IPS DF 6.9 (cell line): ENCODE data around the gene ARSB.
"Not testable (repeated sequence)": the region's sequence is repeated elsewhere in the genome, so short reads cannot be mapped to it uniquely, and the experiment has no call there.

Experiments
- DNase-seq: peaks from one replicate; pipeline ENCODE4 v3.0.0-alpha.2; 2013; ENCODE audit warnings: low read depth, low spot score
- H3K27ac ChIP-seq: one replicate; pipeline ENCODE4 v1.5.1; 2013; ENCODE audit warnings: low read length, control low read depth
- H3K27me3 ChIP-seq: 2 replicates; pipeline ENCODE4 v1.6.1; 2013; ENCODE audit warnings: mild to moderate bottlenecking, low read length; ENCODE audit not compliant: control insufficient read depth, insufficient read depth
- H3K36me3 ChIP-seq: 2 replicates; pipeline ENCODE4 v1.6.1; 2013; ENCODE audit warnings: low read length; ENCODE audit not compliant: control insufficient read depth, insufficient read depth
- H3K4me1 ChIP-seq: 2 replicates; pipeline ENCODE4 v1.6.1; 2013; ENCODE audit warnings: low read length; ENCODE audit not compliant: control insufficient read depth, insufficient read depth
- H3K4me3 ChIP-seq: 2 replicates; pipeline ENCODE4 v1.5.1; 2013; ENCODE audit warnings: mild to moderate bottlenecking, low read length
- H3K9me3 ChIP-seq: 2 replicates; pipeline ENCODE4 v1.6.1; 2013; ENCODE audit warnings: low read length, inconsistent platforms; ENCODE audit not compliant: control insufficient read depth, insufficient read depth
- WGBS: extraction: QIAGEN DNeasy Blood & Tissue Kit; methylation state at CpG from one replicate; pipeline ENCODE4 v1.1.7; 2013; ENCODE audit warnings: mixed read lengths, missing lambda C conversion rate; ENCODE audit not compliant: insufficient read length, insufficient coverage; 5-methylcytosine and 5-hydroxymethylcytosine counted together

Gene ARSB

DNA sequence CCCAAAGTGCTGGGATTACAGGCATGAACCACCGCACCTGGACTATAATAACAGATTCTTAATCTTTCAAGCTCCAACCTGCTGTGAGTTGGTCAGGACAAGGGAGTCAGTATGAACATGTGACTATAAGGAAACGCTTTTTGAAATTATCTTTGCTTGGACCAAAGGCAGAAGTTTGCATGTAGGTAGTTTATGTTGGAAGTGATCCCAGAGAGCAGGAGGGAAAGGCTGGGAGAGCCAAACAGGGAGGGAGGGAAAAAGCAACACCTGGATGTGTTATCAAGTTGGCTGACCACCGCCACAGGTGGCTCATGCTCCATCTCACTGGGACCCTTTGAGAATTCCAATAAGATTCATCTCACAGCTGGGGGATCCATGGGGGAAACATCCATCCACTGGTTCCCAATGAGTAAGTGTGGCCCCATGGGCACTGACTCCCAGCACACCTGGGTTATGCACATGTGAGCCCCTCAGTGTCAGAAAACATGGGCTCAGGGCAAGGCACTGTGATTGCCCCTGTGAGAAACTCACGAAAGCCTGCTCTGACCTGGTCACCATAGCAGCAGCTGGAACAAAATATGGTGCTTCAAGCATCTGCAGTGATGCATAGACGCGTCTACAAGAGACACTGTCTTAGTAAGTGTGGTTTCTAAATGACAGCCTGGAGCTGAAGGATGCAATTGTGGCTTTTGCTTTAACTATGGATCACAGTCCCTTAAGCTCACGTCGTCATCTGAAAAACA is 62.1 kb downstream of the ARSB start:
- Histone ChIP-seq H3K27ac (no peak overlapping the region), H3K9me3 (no peaks in the 10 kb centered on the region), H3K27me3 (no peaks in the 10 kb centered on the region; the same call in 1 of the 2 replicates), H3K4me3 (no peak overlapping the region), H3K4me1 (peaks cover 3% of the 10 kb centered on the region; the same call in 1 of the 2 replicates), H3K36me3 (no peaks in the 10 kb centered on the region)
- no peak for DNase-seq
- no CpG with 5 or more reads among the region's 8 CpGs for WGBS

DNA sequence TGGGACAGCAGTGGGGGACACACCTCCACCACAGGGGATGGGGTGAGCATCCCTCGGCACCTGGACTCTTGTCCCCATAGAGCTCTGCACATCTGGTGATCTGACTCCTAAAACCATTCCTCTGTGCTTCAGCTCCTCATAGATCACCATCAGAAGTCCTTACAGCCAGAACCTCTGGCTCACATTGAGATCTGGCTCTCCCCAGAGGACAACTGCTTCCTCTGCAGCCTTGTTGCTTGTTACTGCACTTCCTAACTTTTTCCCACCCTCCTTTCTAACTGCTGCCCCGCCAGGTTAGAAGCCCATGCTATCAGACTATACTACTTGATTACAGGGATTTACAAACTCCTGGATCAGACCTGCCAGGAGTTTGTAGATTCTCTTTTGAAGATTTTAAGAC is 64.5 kb downstream of the ARSB start:
- WGBS: no CpG with 5 or more reads among the region's 2 CpGs
- DNase-seq: no peak

DNA sequence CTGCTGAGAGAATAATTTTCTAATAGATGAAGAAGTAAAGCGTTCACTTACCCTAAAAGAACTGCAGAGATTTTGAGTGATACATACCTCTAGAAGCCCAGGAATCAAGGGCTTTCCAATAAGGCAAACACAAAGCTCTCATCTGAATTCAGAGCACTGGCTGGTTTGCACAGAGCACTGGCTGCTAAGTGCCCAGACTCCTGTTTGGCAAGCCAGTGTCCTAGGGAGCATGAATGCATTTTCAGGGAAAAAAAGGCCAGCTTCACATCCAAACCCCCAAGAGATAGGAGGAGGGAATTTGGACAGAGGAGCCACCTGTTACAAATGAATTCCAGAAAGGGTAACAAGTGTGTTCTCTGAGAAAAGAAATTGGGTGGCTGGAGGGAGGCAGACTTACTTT is 65.3 kb downstream of the ARSB start:
- H3K36me3 ChIP-seq: no peaks in the 10 kb centered on the region
- H3K27me3 ChIP-seq: no peaks in the 10 kb centered on the region; the same call in 1 of the 2 replicates
- no CpG with 5 or more reads among the region's 1 CpG for WGBS
- no peaks in the 10 kb centered on the region for H3K9me3 ChIP-seq
- H3K4me3 ChIP-seq: no peak overlapping the region
- DNase-seq: no peak
- H3K4me1 ChIP-seq: no peaks in the 10 kb centered on the region
- H3K27ac ChIP-seq: no peak overlapping the region

More for the DNA sequence above, 64.5 kb downstream of the ARSB start:
- Histone ChIP-seq H3K4me3 (no peak overlapping the region), H3K36me3 (no peaks in the 10 kb centered on the region), H3K9me3 (no peaks in the 10 kb centered on the region), H3K4me1 (no peaks in the 10 kb centered on the region), H3K27me3 (no peaks in the 10 kb centered on the region; the same call in 1 of the 2 replicates), H3K27ac (no peak overlapping the region)

DNA sequence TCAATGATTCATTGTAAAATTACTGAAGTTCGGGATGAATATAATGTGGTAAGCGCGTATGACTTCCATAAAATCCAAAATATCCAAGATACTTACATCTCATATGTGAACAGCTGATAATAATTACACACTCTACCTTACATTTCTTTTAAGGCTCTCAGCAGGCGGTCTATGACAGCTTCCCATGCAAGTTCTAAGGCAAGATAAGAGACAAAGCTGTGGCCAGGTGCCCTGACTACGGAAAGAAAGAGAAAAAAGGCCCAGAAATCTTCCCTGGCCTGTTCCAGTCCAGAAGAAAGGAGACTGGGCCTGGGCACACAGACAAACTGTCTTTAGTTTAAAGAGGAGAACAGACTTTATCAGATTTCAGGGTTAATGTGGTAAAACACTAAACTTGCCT is 69.1 kb downstream of the ARSB start:
- no CpG with 5 or more reads among the region's 5 CpGs for WGBS
- Histone ChIP-seq H3K27me3 (no peaks in the 10 kb centered on the region), H3K9me3 (no peaks in the 10 kb centered on the region), H3K4me3 (no peak overlapping the region), H3K27ac (no peak overlapping the region), H3K4me1 (no peaks in the 10 kb centered on the region), H3K36me3 (no peaks in the 10 kb centered on the region)
- no peak for DNase-seq

DNA sequence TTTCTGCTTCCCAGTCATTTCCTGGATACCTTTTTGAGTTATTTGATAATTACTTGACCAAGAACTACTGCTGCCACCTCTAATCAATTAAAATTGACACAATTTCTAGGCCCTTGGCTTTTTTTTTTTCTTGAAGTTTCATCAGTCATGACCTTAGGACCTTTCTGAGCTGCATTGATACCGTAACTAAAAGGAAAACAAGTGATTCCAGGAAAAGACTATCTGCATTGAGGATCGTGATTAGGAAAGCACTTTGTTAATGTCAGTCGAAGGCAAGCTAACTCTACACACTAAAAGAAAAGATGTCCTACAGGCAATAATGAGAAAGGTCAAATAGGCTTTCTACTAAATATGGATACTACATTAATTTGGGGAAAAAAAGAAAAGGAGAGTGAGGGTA is 69.9 kb downstream of the ARSB start:
- no peaks in the 10 kb centered on the region for H3K36me3 ChIP-seq
- no peak overlapping the region for H3K27ac ChIP-seq
- H3K9me3 ChIP-seq: no peaks in the 10 kb centered on the region
- no peak for DNase-seq
- H3K4me3 ChIP-seq: no peak overlapping the region
- no peaks in the 10 kb centered on the region for H3K27me3 ChIP-seq
- H3K4me1 ChIP-seq: no peaks in the 10 kb centered on the region
- no CpG with 5 or more reads among the region's 3 CpGs for WGBS

DNA sequence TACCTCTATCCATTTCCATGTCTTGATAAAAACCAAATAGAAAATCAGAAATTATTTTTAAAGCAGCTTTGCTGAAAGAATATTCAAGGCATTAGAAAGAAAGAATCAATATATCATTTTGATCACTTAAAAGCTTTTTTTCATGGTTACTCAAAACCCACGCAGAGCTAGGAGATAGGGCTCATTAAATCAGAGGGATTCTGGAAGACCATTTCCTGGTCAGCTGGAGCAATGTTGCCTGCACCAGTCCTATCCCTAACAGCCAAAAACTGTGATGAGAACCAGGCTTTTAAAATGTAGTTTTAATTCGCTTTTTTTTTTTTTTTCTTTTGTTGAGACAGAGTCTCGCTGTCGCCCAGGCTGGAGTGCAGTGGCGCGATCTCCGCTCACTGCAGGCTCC is 72.3 kb downstream of the ARSB start:
- Histone ChIP-seq H3K4me3 (no peak overlapping the region), H3K9me3 (no peaks in the 10 kb centered on the region), H3K4me1 (peaks cover 2% of the 10 kb centered on the region; the same call in 1 of the 2 replicates), H3K36me3 (no peaks in the 10 kb centered on the region), H3K27me3 (no peaks in the 10 kb centered on the region), H3K27ac (no peak overlapping the region)
- no peak for DNase-seq
- WGBS: no CpG with 5 or more reads among the region's 7 CpGs

DNA sequence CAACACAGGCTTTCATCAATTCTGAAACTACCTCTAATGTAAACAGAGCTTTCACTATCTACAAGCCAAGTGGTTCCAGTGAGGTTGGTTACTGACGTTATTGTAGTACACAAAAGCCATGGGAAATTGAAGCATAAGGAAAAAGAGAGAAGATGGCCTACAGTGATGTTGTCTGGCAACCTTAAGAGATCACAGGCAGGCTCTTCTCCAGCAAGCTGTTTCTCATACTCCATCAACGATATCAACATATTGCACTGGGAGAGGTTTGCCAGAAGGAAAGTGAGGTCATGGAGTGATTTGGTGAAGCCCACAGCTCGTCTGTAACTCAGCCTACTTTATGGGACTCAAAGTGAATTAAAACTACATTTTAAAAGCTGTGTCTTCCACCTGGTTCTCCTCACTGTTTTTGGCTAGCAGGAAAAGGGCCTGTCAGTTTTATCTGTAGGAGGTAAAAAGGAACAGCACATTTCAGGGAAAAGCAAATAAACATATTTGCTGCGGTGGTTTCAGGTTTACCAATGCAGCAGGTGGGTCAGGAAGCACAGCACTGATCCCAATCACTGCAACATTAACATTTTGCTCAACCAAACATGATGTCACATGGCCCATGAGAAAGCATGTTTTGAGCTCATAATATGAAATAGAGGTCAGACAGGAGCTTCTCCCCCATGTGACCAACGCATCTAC is 72.9 kb downstream of the ARSB start:
- peaks cover 5% of the 10 kb centered on the region; the same call in 1 of the 2 replicates for H3K4me1 ChIP-seq
- H3K27me3 ChIP-seq: no peaks in the 10 kb centered on the region
- no peak for DNase-seq
- H3K9me3 ChIP-seq: no peaks in the 10 kb centered on the region
- H3K27ac ChIP-seq: no peak overlapping the region
- no peak overlapping the region for H3K4me3 ChIP-seq
- no CpG with 5 or more reads among the region's 5 CpGs for WGBS
- no peaks in the 10 kb centered on the region for H3K36me3 ChIP-seq

DNA sequence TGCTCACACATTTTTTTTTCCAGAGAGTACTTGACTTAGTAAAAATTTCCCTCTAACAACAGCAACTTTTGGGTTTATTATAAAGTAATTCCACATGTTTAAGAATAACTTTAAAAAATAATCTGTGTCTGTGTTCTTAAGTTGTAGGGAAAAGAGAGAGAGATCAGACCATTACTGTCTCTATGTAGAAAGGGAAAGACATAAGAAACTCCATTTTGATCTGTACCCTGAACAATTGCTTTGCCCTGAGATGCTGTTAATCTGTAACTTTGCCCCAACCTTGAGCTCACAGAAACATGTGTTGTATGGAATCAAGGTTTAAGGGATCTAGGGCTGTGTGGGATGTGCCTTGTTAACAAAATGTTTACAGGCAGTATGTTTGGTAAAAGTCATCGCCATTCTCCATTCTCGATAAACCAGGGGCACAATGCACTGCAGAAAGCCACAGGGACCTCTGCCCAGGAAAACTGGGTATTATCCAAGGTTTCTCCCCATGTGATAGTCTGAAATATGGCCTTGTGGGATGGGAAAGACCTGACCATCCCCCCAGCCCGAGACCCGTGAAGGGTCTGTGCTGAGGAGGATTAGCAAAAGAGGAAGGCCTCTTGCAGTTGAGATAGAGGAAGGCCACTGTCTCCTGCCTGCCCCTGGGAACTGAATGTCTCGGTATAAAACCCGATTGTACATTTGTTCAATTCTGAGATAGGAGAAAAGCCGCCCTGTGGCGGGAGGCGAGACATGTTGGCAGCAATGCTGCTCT is 75.7 kb downstream of the ARSB start:
- not testable (repeated sequence) for H3K27ac ChIP-seq, H3K27me3 ChIP-seq, H3K4me3 ChIP-seq, DNase-seq, H3K9me3 ChIP-seq, H3K4me1 ChIP-seq, H3K36me3 ChIP-seq
- no CpG with 5 or more reads among the region's 9 CpGs for WGBS

DNA sequence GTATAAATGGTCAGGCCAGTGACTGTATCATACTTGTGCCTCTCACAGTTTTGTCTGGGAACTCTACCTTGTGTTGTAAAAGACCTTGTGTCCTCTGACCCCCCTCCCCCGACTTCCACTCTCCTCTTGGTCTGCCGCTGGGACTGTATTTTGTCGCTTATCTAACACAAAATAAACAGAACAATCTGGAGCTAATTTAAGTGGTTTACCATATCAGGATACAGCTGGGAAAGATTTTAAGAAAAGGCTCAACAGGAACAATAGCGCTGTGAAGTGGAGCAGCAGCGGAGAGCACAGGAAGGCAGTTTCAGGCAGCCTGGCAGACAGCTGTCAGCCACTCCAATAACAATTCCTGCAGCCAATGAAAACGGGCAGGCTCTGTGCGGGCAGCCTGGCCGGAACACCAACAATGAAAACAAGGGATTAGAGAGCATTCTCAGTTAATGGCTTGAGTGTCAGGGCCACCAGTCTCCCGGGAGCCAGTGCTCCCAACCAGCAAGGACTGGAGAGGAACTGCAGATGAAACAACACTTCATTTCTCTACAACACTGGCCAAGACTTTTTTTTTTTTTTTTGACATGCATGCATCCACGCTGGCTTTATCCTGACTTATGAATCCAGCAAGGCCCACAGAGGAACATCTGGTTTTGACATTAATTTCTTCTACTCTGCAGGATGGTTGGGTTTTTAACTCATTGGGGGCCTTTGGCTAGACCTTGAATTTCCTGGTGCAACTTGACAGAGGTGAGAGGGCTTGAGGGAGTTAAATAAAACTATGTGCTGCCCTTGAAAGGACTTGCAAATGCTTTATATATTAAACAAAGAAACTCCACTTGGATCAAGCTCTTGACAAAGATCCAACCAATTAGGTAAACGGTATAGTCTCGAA is 76.7 kb downstream of the ARSB start:
- Histone ChIP-seq H3K27me3 (no peaks in the 10 kb centered on the region), H3K36me3 (no peaks in the 10 kb centered on the region), H3K4me3 (no peak overlapping the region), H3K9me3 (no peaks in the 10 kb centered on the region), H3K4me1 (peaks cover 5% of the 10 kb centered on the region), H3K27ac (no peak overlapping the region)
- WGBS: no CpG with 5 or more reads among the region's 12 CpGs
- no peak for DNase-seq
